Cerebellar nuclear complex (tissue), 1 donor: ENCODE data around the gene PDIK1L.

ENCODE experiments used
- DNase-seq, 2 experiments: peaks; one replicate each; lab custom pipeline; 2025; lab: John Stamatoyannopoulos, UW

Gene PDIK1L

GRCh38 chr1:26155370-26156284, 44.0 kb downstream of the PDIK1L start:
- no peak for DNase-seq

GRCh38 chr1:26156285-26157038, 44.8 kb downstream of the PDIK1L start:
- no peak for DNase-seq

GRCh38 chr1:26158271-26158907, 46.8 kb downstream of the PDIK1L start:
- DNase-seq: no peak

GRCh38 chr1:26158908-26159742, 47.5 kb downstream of the PDIK1L start, which contains the start of gene FAM110D:
TSS of gene FAM110D (plus strand) at chr1:26159079. CDS start at chr1:26161292, 2,213 bp downstream.
- DNase-seq: no peak

GRCh38 chr1:26159743-26160039, 48.1 kb downstream of the PDIK1L start:
- DNase-seq: no peak

GRCh38 chr1:26160527-26161414, 49.1 kb downstream of the PDIK1L start:
- DNase-seq: no peak

GRCh38 chr1:26161415-26162219, 50.0 kb downstream of the PDIK1L start:
- no peak for DNase-seq

- DNase-seq: no peak
Observed at GRCh38 chr1:26162220-26162709, 50.6 kb downstream of the PDIK1L start.

GRCh38 chr1:26163684-26164035, 52.0 kb downstream of the PDIK1L start:
- no peak for DNase-seq

GRCh38 chr1:26164036-26164860, 52.6 kb downstream of the PDIK1L start:
- DNase-seq: no peak

GRCh38 chr1:26164861-26165842, 53.5 kb downstream of the PDIK1L start:
- DNase-seq: no peak

GRCh38 chr1:26166719-26167281, 55.2 kb downstream of the PDIK1L start:
- no peak for DNase-seq

- DNase-seq: no peak
Observed at GRCh38 chr1:26168410-26169197, 57.0 kb downstream of the PDIK1L start, which contains the start of gene C1orf232. TSS of gene C1orf232 (minus strand) at chr1:26168963. CDS start at chr1:26168499, 464 bp downstream.

- no peak for DNase-seq
Observed at GRCh38 chr1:26169198-26169554, 57.6 kb downstream of the PDIK1L start.

GRCh38 chr1:26169669-26170471, 58.2 kb downstream of the PDIK1L start, which contains the start of gene ZNF593:
TSS of gene ZNF593 (plus strand) at chr1:26169908. CDS start at chr1:26169984, 76 bp downstream.
- peak; percentile 58 to 62 for DNase-seq

- no peak for DNase-seq
Observed at GRCh38 chr1:26170472-26170821, 58.8 kb downstream of the PDIK1L start.
